T1000 (cell line): Measurements from ENCODE around the gene RMND1.
A peak's percentile ranks its signal among the peaks of the same experiment; 100 is the strongest.

Experiments
- DNase-seq: peaks from one replicate; lab custom pipeline; 2025; ENCODE audit warnings: mixed read lengths; lab: John Stamatoyannopoulos, UW

Gene RMND1

GRCh38 chr6:151417477-151417876, 34.4 kb downstream of the RMND1 start:
- no peak for DNase-seq

GRCh38 chr6:151414641-151415260, 37.2 kb downstream of the RMND1 start:
- DNase-seq = no peak

GRCh38 chr6:151413372-151414145, 38.4 kb downstream of the RMND1 start:
- DNase-seq = no peak

GRCh38 chr6:151412909-151413308, 39.0 kb downstream of the RMND1 start:
- no peak for DNase-seq

- no peak for DNase-seq
These were observed 42.2 kb downstream of the RMND1 start for GRCh38 chr6:151409679-151410078.

GRCh38 chr6:151409260-151409659, 42.7 kb downstream of the RMND1 start:
- DNase-seq = no peak

GRCh38 chr6:151408858-151409257, 43.1 kb downstream of the RMND1 start:
- DNase-seq = no peak

- DNase-seq = no peak
These were observed 48.0 kb downstream of the RMND1 start for GRCh38 chr6:151403919-151404308.

GRCh38 chr6:151402228-151402627, 49.7 kb downstream of the RMND1 start:
- DNase-seq = no peak

- no peak for DNase-seq
These were observed 51.5 kb downstream of the RMND1 start for GRCh38 chr6:151400473-151400872.

GRCh38 chr6:151399679-151400078, 52.2 kb downstream of the RMND1 start:
- DNase-seq = no peak

- DNase-seq = no peak
These were observed 58.5 kb downstream of the RMND1 start for GRCh38 chr6:151393410-151393809.

- DNase-seq = no peak
These were observed 59.5 kb downstream of the RMND1 start for GRCh38 chr6:151392427-151392826.

GRCh38 chr6:151391471-151392413, 60.2 kb downstream of the RMND1 start, which contains the start of gene ZBTB2:
Gene ZBTB2 (minus strand): TSS chr6:151391559. CDS start chr6:151373637, 17,922 bp downstream.
- DNase-seq = peak; percentile 14

- peak; percentile 61 for DNase-seq
These were observed 61.0 kb downstream of the RMND1 start for GRCh38 chr6:151390851-151391470.

GRCh38 chr6:151390276-151390850, 61.6 kb downstream of the RMND1 start:
- peak; percentile 97 for DNase-seq

GRCh38 chr6:151389618-151390275, 62.2 kb downstream of the RMND1 start:
- no peak for DNase-seq

- DNase-seq = no peak
These were observed 62.8 kb downstream of the RMND1 start for GRCh38 chr6:151388997-151389617.

- DNase-seq = no peak
These were observed 63.7 kb downstream of the RMND1 start for GRCh38 chr6:151388236-151388635.

- DNase-seq = no peak
These were observed 64.6 kb downstream of the RMND1 start for GRCh38 chr6:151387175-151387970.
